NCI-H128 (cell line): ENCODE results near the gene LRP1-AS.

Experiments used
- DNase-seq: peaks from one replicate; lab custom pipeline; 2025; ENCODE audit not compliant: unreplicated experiment; lab: John Stamatoyannopoulos, UW

Gene LRP1-AS

DNA sequence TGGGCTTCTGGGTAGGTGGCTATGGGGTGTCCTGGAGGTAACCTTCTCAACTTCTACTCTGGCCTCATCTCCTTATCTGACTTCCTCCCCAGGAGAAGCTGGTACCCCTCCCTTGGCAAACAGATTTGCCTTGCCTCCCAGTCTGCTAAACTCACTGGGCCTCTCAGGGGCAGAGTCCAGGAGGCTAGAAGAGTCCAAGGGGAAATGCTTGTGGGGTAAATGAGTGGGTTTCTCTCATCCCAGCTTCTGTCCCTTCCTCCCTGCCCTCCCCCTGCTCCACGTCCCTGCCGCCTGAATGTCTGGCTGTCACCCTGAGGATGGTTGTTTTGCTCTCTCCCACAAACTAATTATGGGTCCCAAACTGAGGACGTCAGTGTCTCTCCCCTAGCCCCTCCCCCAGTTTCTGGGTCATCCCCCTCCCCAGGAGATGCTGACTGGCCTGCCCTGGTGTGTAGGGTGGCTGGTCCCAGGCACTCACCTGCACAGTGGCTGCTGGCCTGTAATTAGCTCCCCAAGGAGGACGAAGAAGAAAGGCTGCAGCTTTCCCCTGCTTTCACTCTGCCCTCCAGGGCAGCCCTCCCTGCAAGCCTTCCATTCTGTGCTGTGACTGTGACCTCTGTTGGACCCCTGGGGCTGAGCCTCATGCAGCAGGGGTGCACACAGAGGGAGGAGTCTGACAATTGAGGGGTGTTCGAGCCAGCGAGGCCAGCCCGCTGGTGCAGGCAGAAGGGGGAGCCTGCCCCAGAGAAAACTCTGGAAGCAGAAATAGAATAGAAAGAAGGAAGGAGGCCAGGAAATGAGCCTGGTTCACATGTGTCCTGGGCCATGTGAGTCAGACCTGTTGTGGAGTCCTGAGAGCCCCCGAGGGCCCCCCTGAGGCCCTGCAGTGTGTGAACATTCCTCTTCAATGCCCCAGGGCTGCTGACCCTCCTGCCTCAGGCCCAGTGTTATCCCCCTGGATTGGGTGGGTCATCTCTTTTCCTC is at the start of gene LRP1-AS:
Gene LRP1-AS, minus strand, starts transcription at position 659 of the 984 bp plus-strand sequence.
- DNase-seq = no peak

DNA sequence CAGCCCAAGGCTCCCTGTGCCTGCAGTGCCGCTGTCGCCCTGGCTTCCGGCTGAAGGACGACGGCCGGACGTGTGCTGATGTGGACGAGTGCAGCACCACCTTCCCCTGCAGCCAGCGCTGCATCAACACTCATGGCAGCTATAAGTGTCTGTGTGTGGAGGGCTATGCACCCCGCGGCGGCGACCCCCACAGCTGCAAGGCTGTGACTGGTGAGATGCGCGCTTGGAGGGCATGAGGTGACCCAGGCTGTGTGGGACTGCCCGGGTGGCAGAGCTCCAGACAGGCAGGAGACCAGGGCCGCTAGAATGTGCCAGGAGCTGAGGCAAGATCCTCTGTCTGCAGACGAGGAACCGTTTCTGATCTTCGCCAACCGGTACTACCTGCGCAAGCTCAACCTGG is 49.5 kb upstream of the LRP1-AS start:
- no peak for DNase-seq

DNA sequence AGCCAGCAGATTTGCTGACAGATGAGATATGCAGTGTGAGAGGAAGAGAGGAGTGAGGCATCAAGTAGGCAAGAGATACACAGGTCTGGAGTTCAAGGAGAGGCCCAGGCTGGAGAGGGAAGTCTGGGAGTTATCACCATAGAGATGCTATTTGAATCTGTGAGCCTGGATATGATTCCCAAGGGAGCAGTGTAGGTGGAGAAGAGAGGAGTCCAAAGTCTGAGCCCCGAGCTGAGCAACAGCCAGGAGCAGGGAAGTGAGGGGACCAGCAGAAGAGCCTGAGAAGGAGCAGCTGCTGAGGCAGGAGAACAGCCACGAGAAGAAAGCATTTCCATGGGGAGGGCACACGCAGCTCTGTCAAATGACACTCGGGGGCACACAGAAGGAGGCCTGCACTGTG is 49.0 kb upstream of the LRP1-AS start:
- no peak for DNase-seq

DNA sequence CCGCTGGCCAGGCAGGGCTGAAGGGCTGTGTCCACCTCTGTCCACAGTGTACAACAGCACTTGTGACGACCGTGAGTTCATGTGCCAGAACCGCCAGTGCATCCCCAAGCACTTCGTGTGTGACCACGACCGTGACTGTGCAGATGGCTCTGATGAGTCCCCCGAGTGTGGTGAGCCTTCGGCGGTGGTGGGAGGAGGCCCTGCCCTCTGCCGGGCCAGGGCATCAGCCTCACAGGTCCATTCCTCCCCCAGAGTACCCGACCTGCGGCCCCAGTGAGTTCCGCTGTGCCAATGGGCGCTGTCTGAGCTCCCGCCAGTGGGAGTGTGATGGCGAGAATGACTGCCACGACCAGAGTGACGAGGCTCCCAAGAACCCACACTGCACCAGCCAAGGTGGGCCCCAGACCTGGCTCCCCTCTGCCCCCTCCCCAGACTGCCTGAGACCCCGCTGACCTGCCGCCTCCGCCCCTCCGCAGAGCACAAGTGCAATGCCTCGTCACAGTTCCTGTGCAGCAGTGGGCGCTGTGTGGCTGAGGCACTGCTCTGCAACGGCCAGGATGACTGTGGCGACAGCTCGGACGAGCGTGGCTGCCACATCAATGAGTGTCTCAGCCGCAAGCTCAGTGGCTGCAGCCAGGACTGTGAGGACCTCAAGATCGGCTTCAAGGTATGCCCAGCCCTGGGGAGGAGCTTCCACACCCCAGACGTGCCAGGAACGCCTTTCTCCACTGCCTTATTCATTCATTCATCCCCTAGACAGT is 48.4 kb upstream of the LRP1-AS start:
- no peak for DNase-seq

DNA sequence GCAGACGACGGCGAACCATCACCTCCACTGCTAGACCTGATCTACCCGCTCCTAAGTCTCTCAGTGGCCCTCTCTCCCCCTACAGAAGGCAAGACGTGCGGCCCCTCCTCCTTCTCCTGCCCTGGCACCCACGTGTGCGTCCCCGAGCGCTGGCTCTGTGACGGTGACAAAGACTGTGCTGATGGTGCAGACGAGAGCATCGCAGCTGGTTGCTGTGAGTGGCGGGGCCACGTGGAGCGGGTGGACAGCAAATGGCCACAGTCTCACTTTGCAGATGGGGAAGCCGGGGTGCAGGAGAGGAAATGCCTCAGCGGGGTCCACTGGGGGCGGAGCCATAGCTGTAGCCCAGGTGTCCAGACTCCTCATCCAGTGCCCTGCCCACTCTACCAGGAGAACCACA is 47.8 kb upstream of the LRP1-AS start:
- DNase-seq = no peak

DNA sequence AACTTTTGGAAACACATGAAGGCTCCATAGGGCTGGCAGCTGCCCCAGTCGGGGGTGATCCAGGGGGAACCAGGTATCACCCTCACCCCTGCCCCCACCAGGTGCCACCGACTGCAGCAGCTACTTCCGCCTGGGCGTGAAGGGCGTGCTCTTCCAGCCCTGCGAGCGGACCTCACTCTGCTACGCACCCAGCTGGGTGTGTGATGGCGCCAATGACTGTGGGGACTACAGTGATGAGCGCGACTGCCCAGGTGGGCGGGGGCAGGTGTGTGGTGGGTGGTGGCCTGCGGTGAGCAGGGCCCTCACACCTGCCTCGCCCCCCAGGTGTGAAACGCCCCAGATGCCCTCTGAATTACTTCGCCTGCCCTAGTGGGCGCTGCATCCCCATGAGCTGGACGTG is 46.8 kb upstream of the LRP1-AS start:
- DNase-seq = no peak

DNA sequence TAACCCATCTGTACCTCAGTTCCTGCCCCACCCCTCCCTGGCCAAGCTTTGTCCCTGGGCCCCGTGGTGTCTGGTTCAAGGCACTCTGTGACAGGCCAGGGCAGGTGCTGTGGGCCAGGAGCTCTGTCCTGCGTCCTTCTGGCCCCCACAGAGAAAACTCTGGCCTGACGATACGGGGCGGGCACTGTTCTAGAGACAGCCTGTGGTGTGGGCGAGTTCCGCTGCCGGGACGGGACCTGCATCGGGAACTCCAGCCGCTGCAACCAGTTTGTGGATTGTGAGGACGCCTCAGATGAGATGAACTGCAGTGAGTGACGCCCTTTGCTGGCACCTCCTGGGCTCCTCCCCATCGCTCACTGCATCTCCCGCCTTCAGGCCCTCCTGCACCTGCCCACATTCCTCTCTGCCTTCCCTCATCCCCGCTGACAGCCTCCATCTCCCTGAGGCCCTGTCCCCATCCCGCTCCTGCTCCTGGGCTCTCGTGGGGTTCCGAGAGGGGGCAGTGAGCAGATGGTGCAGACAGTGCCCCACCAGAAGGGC is 46.4 kb upstream of the LRP1-AS start:
- DNase-seq = no peak

DNA sequence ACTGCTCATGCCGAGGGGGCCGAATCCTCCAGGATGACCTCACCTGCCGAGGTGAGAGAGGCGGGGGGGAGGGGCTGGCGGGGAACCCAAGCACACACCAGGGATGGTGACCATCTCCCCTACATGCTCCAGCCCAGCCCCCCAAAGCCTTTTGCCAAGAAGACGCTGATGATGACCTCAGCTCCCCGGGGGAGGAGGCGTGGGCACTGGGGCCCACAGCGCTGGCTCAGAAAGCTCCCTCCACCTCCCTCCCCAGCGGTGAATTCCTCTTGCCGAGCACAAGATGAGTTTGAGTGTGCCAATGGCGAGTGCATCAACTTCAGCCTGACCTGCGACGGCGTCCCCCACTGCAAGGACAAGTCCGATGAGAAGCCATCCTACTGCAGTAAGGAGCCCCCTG is 45.5 kb upstream of the LRP1-AS start:
- no peak for DNase-seq

DNA sequence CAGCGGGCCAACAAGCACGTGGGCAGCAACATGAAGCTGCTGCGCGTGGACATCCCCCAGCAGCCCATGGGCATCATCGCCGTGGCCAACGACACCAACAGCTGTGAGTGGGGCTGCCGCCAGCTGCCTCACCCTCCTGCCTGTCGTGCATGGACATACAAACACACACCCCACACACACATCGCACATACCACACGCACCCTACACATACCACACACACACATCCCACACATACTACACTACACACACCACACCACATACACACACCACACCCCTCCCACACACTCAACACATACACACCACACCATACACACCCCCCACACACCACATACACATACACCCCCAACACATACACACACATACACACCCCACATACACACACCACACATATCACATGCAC is 44.0 kb upstream of the LRP1-AS start:
- DNase-seq = no peak

DNA sequence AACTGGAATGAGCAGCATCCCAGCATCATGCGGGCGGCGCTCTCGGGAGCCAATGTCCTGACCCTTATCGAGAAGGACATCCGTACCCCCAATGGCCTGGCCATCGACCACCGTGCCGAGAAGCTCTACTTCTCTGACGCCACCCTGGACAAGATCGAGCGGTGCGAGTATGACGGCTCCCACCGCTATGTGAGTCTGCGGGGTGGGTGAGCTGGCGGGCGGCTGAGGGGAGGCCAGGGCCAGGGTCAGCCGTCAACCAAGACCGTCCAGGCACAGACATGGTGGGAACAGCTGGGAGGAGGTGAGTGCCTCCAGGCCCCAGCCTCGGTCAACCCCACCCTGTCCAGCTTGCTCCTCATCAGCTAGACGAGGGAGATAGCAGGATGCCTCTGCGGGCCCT is 43.4 kb upstream of the LRP1-AS start:
- DNase-seq = no peak

DNA sequence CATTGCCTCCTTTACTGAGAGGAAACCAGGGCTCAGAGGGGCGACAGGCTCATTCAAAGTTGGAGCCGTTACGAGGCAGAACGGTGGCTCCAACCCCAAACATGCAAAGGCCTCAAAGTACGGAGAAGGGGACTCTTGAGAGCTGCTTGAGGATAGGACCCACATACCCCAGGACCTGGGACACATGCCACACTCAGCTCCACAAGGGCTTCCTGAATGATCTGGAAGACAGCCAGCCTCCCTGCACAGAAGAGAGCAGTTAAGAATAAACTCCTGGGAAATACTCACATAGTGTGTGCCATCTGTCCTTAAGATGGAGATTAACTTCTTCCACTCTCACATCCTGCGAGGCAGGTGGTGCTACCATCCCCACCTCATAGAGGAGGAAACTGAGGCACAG is 42.6 kb upstream of the LRP1-AS start:
- no peak for DNase-seq

DNA sequence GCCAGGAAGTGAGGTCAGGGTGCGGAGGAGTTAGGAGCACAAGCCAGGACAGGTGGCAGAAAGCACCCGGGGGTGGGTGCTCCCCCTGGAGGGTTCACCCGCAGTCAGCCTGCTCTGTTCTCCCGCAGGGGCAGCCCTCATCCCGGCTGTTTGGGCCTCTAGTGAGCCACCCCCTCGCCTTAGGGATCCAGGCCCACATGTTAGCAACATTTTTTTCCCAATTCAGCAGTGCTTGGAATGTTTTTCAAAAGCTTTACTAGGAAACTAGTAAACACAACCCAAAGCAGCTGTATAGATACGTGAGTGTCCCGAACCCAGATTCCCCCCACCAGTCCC is 40.6 kb upstream of the LRP1-AS start:
- no peak for DNase-seq

DNA sequence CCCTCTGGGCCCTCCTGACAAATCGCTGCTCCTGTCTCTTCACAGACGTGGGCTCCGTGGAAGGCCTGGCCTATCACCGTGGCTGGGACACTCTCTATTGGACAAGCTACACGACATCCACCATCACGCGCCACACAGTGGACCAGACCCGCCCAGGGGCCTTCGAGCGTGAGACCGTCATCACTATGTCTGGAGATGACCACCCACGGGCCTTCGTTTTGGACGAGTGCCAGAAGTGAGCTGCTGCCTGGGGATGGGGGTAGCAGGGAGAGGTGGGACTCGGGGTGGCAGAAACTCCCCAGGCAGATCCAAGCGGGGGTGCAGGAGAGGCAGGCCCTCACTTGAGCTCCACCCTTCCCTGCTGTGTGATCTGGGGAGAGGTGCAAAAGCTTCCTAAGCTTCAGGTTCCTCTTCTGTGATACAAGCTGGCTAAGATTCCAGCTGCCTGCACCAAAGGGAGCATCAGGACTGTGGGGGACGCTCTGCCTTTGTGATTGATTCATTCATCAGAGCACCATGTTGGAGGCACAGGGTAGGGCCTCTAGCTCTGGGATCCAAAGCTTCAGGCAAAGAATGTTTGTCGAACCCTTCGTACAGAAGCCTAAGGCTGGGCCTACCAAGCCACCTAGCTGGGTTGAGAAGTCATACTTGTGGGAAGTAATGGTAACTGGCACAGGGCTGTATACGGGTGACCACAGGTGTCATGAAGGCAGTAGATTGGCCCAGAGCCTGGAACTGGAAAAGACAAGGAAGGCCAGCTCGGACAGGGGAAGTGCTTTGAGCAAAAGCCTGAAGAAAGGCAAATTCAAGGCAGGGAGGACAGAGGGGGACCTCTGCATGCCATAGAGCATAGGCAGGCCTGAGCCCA is 40.0 kb upstream of the LRP1-AS start:
- DNase-seq = no peak

DNA sequence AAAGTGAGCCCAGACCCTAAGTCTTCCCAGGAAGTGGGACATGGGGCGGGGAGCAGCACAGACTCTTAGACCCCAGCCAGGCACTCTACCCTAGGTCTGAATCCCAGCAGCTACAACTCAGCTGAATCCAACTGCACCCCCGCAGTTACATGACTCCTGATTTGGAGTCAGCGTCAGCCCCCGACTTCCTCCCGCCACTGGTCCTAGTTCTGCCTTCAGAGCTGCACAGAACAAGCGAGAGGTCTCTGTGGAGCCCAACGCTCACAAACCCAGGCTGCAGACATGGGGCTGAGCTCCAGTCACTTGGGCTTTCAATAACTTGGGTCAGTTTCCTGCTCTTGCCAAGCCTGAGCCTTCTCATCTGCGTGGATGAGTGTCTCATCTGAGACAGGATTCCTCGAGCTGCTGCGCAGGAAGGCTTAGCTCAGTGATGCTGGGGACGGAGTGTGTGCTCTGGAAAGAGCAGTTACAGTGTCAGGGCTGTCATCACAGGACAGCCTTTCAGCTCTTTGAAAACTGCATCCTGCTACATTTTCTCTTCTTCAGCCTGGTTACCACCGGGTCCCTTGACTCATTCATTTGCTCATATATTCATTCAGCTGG is 38.6 kb upstream of the LRP1-AS start:
- DNase-seq = no peak

DNA sequence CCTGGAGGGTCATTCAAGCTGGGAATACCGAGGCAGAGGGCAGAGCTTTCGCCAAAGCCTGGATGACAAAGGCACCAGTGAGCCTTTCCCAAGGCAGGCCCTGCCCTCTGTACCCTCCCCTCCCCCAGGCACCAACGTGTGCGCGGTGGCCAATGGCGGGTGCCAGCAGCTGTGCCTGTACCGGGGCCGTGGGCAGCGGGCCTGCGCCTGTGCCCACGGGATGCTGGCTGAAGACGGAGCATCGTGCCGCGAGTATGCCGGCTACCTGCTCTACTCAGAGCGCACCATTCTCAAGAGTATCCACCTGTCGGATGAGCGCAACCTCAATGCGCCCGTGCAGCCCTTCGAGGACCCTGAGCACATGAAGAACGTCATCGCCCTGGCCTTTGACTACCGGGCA is 38.0 kb upstream of the LRP1-AS start:
- DNase-seq = no peak

DNA sequence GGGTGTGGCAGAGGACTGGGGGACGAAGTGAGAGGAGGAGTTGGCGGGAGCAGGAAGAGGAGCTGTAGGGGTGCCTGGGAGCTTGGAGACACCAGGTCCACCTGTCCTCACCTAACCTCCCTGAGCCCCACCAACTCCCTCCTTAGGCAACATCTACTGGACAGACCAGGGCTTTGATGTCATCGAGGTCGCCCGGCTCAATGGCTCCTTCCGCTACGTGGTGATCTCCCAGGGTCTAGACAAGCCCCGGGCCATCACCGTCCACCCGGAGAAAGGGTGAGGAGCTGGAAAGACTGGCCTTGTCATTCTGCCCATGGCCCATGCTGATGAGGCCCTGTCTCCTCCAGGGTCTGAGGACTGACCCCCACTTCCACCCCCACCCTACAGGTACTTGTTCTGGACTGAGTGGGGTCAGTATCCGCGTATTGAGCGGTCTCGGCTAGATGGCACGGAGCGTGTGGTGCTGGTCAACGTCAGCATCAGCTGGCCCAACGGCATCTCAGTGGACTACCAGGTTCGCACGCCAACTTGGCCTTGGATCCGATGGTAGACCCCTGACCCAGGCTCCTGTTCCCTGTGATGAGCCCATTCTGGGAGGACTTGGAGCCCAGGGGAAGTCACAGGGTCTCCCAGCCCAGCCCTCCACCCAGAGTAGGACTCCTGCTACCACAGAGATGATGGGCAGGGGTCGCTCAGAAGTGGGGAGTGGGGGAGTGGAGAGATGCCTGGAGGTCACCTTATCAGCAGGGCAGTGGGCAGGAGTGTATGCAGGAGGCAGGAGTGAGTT is 36.7 kb upstream of the LRP1-AS start:
- DNase-seq = no peak

DNA sequence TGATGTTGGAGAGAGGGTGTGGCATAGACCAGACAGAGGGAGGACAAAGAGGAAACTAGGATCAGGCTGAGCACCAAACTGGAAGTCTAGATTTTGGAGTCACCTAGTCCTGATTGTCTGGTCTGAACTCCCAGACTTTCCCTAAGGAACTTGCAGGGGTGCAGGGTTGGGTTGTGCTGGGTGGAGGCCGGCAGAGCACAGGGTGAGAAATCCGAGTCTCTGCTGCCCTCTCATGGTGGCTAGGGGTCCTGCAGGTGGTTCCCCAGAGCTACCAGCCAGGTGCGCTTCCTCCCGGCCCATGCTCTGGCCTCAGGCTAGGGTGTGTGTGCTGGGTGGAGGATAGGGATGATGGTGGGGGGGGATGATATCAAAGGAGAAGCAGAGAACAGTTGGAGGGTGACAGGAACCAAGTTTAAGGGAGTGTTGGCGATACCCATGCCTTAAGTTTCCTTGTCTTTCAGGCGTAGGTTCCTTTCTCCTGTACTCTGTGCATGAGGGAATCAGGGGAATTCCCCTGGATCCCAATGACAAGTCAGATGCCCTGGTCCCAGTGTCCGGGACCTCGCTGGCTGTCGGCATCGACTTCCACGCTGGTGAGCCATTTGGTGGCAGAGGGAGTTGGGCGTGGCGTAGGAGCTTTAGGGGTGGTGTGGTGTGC is 35.6 kb upstream of the LRP1-AS start:
- DNase-seq = peak; percentile 52

DNA sequence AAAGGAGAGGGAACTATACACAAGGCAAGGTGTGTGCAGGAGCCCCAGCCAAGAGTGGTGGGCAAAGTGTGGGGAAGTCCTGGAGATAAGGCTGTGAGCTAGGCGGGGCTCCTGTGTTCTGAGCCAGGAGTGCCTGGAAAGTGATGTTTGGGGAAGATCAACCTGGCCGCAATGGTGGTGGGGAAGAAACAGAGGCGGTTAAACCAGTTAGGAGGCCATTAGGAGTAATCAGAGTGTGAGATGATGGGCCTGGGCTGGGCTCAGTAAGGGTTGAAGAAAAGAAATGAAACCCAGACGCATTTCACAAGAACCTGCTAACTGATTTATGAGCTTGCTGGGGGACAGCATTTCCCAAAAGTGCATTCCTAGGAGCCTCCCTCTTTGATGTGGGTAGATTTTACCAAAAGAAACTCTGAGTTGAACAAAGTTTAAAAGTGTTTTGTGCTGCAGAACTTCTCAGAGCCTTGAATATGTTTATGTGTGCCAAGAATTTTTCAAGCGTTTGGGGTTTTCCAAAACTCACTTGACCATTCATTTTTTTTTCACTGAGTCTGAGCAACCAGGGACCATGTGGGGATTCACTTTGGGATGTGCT is 34.2 kb upstream of the LRP1-AS start:
- DNase-seq = no peak

DNA sequence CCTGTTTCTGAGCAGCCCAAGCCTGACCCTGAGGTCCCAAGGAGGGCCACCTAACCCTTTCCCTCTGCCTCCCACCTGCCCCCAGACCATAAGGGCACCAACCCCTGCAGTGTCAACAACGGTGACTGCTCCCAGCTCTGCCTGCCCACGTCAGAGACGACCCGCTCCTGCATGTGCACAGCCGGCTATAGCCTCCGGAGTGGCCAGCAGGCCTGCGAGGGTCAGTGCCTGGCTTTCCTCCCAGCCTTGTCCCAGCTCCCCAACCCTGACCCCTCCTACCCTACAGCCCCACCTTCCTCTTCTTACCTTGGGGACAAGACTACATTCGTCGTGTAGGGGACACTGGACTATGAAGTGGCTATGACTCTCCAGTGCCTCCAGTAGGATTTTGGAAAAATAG is 33.7 kb upstream of the LRP1-AS start:
- DNase-seq = no peak
